Mesodermal cell (in vitro differentiated cells): ENCODE data around the gene MAP2K5.

ENCODE experiments used
- H3K27ac ChIP-seq: 2 replicates; pipeline ENCODE4 v1.7.0; 2013; ENCODE audit warnings: mild to moderate bottlenecking, low read depth, low read length, moderate library complexity; ENCODE audit not compliant: severe bottlenecking
- H3K36me3 ChIP-seq: 2 replicates; pipeline ENCODE4 v1.7.1; 2013; ENCODE audit warnings: mild to moderate bottlenecking, low read length, moderate library complexity; ENCODE audit not compliant: control insufficient read depth, insufficient read depth
- H3K4me1 ChIP-seq: one replicate; pipeline ENCODE4 v1.7.1; 2013; ENCODE audit warnings: mild to moderate bottlenecking, low read length; ENCODE audit not compliant: insufficient read depth, control insufficient read depth, poor library complexity, severe bottlenecking
- H3K4me3 ChIP-seq: 2 replicates; pipeline ENCODE4 v1.7.0; 2013; ENCODE audit warnings: low read length, control low read depth, mild to moderate bottlenecking; ENCODE audit not compliant: insufficient read depth, poor library complexity, severe bottlenecking; ENCODE audit errors: extremely low read depth
- H3K9me3 ChIP-seq: 2 replicates; pipeline ENCODE4 v1.7.1; 2013; ENCODE audit warnings: mild to moderate bottlenecking, low read length, moderate library complexity; ENCODE audit not compliant: control insufficient read depth
- WGBS, 2 experiments: methylation state at CpG; one replicate each; pipeline ENCODE4 v1.1.5; 2013; ENCODE audit warnings: missing lambda C conversion rate in 2 of 2; ENCODE audit not compliant: insufficient coverage in 2 of 2; 5-methylcytosine and 5-hydroxymethylcytosine counted together

Gene MAP2K5

DNA sequence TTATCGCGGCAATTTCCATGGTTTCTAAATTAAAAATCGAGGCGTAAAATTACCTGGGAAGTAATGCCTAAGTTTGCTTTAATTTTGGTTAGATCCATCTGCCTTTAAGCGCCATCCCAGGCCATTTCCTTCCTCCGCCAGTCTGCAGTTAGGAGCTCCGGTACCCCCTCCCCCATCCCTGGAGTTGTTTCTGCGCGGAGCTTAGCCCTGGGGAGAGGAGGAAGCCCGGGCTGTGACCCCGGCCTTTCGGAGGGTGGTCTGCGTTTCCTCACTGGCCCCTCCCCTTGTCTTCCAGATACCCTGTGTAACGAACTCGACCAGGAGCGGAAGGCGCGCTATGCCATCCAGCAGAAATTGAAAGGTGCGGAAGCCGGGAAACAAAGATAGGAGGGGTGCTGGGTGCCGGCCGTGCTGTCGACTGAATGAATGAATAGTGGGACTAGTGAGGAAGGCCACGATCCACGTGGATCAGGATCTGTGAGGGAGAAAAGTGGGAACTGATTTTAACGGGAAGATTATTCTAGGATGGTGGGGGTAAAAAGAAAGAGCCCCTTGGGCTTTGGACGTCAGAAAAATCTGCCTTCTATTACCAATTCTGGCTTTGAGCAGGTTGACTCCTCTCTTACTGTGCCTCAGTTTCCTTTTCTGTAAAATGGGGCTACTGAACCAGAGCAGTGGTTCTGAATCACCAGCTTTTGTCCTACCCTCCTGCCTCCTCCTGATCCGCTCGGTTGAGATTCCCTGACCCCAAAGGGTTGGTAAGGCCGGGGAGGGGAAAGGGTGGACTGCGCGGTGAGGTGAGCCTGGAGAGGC is 290.6 kb downstream of the MAP2K5 start:
- Histone ChIP-seq H3K36me3 (no peaks in the 10 kb centered on the region), H3K4me3 (peak overlapping the region; percentile 24), H3K9me3 (no peaks in the 10 kb centered on the region), H3K4me1 (peaks cover 6% of the 10 kb centered on the region), H3K27ac (no peak overlapping the region)
- 1 to 2% methylated on average over 20 to 24 of the region's 32 CpGs for WGBS, 2 experiments

DNA sequence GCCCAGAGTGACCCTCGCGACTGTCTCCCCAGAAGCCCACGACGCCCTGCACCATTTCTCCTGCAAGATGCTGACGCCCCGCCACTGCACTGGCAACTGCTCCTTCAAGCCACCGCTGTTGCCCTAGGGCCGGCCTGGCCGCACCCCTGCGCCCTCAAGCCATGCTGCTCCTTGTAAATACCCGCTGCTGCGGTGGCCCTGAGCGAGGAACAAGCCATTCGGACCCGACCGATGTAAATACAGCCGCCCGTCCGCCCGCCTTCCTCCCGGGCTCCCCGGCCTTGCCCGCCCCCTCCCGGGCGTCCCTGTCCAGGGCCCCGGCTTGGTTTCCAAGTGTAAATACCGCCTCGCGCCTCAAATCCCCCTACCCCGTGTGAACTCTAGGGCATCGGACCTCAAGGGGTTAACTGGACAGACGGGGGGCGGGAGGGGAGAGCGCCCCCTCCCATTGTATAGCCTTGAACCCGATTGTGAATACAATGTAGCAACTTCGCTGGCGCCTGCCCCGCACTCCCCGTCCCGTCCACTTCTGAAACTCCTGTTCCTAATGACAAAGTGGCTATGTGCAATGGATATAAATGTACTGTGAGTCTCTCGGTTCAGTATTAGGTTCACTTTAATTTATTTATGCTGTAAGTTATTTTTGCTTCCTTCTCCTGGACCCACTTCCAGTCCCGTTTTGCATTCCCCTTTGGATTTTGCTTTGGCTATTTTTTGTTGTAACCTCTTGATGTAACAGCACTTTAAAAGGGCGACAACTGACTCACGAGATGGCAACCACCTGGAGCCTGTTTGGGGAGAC is 291.4 kb downstream of the MAP2K5 start:
- Histone ChIP-seq H3K9me3 (no peaks in the 10 kb centered on the region), H3K36me3 (no peaks in the 10 kb centered on the region), H3K4me3 (peak overlapping the region; percentile 28), H3K4me1 (peaks cover 7% of the 10 kb centered on the region), H3K27ac (no peak overlapping the region)
- 0% methylated on average over 18 to 35 of the region's 44 CpGs for WGBS, 2 experiments

DNA sequence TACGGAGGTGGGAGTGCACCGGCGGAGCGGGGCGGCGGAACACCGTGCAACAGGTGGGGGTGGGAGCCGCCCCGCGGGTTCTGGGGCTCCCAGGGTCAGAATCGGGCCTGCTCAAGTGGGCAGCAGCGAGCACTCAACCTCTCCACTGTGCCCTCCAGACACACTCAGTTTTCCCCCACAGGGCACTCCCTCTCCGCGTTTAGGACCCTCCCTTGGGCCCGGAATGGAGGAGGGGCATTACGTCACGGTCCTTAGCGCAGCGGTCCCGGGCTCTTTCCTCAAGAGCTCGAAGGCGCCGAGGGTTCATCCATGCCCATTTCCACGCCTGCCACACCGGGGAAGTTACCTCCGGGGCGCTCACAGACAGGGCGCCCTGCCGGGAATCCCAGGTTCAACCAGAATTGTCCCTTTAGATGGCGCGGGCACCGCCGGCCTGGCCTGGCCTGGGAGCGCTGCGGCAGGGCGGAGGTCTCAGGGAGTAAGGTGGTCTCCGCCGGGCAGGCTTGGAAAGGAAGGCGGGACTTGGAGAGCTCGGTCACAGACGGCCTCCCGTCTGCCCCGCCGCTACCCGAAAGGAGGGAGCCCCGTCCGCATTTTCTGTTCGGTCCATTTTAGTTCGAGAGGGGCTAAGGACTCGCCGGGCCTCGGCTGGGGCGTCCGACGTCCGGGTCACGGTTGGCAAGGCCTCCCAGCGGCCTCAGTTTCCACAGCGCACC is 292.2 kb downstream of the MAP2K5 start:
- Histone ChIP-seq H3K9me3 (no peaks in the 10 kb centered on the region), H3K4me1 (peaks cover 12% of the 10 kb centered on the region), H3K27ac (no peak overlapping the region), H3K4me3 (peak overlapping the region; percentile 28), H3K36me3 (no peaks in the 10 kb centered on the region)
- 1% methylated on average over 55 to 56 of the region's 59 CpGs for WGBS, 2 experiments

DNA sequence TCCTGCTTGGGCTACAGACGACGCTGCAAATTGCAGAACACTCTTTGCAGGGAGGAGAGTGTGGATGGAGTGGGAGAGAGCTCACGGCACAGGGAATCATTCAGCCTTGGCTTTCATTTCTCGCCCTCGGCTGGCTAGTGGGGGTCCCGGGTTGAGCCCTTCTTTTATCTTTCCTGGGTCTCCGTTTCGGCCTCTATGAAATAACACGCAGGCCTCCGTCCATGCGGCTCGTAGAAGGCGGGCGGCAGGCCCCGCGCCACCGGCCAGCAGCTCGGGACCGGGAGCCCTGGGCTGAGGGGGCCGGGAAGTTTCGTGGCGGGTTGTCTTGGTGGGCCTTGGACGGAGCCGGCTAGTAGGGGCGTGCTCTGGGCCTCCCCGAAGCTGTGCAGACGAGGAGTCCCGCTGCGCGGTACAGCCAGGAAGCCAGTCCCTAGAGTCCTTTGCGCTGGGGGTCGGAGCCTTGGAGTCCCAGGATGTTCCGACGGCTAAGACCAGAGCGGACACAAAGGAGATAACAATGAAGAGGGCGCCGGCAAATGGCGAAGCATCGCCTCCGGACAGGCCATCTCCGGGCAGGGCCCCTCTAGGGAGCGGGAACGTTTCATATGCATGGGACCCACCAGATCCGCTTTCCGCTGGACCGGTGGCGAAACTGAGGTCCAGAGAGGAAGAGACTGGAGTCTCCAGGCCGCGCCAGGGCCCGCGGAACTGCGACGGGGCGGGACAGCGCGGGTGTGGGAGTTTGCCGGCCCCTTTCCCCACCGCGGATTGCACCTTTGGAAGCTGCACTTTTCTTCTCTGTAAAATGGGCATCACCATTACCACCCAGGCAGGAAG is 293.0 kb downstream of the MAP2K5 start:
- H3K27ac ChIP-seq, result no peak overlapping the region
- peaks cover 12% of the 10 kb centered on the region for H3K4me1 ChIP-seq
- peak overlapping the region; percentile 28 for H3K4me3 ChIP-seq
- no peaks in the 10 kb centered on the region for H3K36me3 ChIP-seq
- 3 to 4% methylated on average over 46 to 54 of the region's 59 CpGs for WGBS, 2 experiments
- no peaks in the 10 kb centered on the region for H3K9me3 ChIP-seq

DNA sequence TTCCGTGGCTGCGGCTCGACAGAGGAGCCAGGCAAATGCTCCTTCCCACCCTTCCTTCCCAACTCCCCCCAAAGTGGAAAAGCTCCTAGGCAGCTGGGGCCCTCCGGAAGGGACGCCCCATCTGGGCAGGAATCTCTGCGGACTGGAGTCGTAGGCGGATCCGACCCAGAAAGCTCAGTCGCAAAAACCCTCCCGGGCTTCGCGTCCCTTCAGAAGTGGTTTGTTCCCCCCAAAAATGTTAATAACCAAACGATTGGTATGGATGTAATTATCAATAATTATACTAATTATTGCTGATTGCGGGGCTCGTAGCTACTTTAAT is 293.6 kb downstream of the MAP2K5 start:
- Histone ChIP-seq H3K4me3 (peak overlapping the region; percentile 28), H3K36me3 (no peaks in the 10 kb centered on the region), H3K27ac (no peak overlapping the region), H3K4me1 (peaks cover 16% of the 10 kb centered on the region), H3K9me3 (no peaks in the 10 kb centered on the region)
- WGBS, 2 experiments, result 0 to 2% methylated on average over 3 to 9 of the region's 16 CpGs

DNA sequence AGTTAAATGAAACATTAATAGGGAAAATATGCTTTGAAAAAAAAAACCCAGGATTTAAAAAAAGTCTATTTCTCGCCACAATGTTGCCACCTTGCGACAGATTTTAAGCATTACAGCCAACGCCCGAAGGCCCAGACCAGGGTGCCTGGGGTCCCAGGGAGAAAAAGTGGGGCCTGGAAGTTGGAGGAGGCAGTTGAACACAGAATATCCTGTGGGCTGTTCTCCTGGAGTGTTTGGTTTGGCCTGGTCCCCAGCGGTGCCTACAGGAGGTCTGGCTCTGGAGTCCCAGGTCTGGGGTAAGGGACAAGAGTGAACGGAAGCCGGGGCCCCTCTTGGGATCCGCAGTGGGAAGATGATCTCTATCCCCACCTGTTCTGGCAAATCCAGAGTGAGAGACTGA is 294.0 kb downstream of the MAP2K5 start:
- 37 to 42% methylated on average over 5 to 8 of the region's 8 CpGs for WGBS, 2 experiments
- Histone ChIP-seq H3K4me1 (peaks cover 20% of the 10 kb centered on the region), H3K4me3 (peak overlapping the region; percentile 28), H3K36me3 (no peaks in the 10 kb centered on the region), H3K9me3 (no peaks in the 10 kb centered on the region), H3K27ac (no peak overlapping the region)

DNA sequence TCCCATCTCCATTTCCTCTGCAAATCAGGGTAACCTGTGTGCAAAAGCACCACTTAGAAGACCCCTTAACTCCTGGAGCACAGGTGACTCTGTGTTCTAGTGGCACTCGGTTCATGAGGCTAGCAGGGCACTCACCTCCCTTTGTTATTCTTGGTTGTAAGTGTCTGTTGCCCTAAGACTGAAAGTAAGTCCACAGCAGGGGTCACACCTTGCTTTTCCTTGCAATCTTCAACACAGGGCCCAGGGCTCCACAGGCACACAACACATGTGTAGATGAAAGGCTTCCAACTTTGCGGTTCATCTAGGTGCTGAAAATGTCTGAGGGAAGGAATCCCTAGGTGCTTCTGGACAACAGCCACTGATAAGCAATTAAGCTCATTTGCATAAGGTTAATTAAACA is 294.5 kb downstream of the MAP2K5 start:
- Histone ChIP-seq H3K4me1 (peaks cover 20% of the 10 kb centered on the region), H3K36me3 (no peaks in the 10 kb centered on the region), H3K4me3 (no peak overlapping the region), H3K27ac (no peak overlapping the region), H3K9me3 (no peaks in the 10 kb centered on the region)
- WGBS, 2 experiments, result 29% methylated on average over 1 of the region's 2 CpGs; no CpG with 5 or more reads in 1 of the 2 experiments

DNA sequence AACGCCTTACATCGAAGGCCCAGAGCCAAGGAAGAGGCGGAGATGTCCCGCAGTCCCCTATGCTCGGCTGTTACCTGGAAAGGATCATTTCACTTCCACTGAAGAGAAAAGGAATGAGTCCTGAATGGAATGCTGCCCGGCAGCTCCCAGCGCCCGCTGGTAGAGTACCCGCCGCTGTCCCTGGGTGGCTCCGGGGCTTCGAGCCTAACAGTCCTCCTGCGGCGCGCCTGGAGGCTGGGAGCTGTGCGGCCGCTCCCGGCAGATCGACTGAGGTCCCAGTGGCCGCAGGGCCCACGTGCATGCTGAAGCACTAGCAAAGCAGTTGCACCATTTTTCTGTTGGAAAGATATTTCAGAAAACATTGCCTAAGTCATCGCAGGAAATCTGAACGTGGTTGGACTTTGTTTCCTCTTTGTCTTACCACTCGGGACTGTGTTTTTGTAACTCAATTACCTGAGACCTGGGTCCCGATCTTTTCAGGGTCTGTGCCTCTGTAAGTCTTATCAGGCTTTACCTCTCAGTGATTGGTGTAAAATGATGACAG is 296.4 kb downstream of the MAP2K5 start:
- peaks cover 32% of the 10 kb centered on the region for H3K4me1 ChIP-seq
- no peaks in the 10 kb centered on the region for H3K9me3 ChIP-seq
- no peaks in the 10 kb centered on the region for H3K36me3 ChIP-seq
- no peak overlapping the region for H3K27ac ChIP-seq
- peak overlapping the region; percentile 86 for H3K4me3 ChIP-seq
- WGBS, 2 experiments, result 13 to 20% methylated on average over 22 to 24 of the region's 25 CpGs

DNA sequence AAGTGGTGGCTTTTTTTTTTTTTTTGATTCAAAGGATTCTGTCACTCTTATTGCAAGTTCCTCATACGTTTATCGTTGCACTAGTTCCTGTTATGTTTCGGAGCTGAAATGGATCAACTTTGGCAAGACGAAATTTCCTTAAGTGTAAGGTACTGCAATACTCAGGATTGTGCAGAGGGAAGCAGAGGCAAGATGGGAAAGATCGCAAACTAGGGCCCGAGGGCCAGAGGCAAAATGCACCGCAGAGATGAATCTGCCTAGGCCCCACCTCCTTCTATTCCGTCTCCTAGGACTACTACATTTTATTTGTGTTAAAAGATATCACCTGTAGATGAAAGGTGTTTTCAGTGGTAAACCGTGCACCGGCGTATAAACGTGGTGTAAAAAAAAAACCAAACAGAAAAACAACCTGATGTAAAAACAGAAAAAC is 297.0 kb downstream of the MAP2K5 start:
- Histone ChIP-seq H3K4me3 (peak overlapping the region; percentile 86), H3K4me1 (peaks cover 37% of the 10 kb centered on the region), H3K9me3 (no peaks in the 10 kb centered on the region), H3K36me3 (no peaks in the 10 kb centered on the region), H3K27ac (peak overlapping the region; percentile 93)
- 19 to 44% methylated on average over 6 to 11 of the region's 12 CpGs for WGBS, 2 experiments
